Activated naive CD8-positive, alpha-beta T cell treated with anti-CD3 and anti-CD28 coated beads, Interleukin-2, amount 50 U/mL, for 16 hours (primary cell): ENCODE data around the gene ENTR1.

Experiments used
- DNase-seq: peaks from one replicate; pipeline ENCODE4 v3.0.0-alpha.2; 2020; ENCODE audit warnings: low read depth, low spot score

ENTR1 gene

GRCh38 chr9:136362450-136362784 lies 48.0 kb downstream of the ENTR1 start:
- DNase-seq: no peak

- no peak for DNase-seq
These were observed 48.5 kb downstream of the ENTR1 start for GRCh38 chr9:136361754-136362449.

DNA sequence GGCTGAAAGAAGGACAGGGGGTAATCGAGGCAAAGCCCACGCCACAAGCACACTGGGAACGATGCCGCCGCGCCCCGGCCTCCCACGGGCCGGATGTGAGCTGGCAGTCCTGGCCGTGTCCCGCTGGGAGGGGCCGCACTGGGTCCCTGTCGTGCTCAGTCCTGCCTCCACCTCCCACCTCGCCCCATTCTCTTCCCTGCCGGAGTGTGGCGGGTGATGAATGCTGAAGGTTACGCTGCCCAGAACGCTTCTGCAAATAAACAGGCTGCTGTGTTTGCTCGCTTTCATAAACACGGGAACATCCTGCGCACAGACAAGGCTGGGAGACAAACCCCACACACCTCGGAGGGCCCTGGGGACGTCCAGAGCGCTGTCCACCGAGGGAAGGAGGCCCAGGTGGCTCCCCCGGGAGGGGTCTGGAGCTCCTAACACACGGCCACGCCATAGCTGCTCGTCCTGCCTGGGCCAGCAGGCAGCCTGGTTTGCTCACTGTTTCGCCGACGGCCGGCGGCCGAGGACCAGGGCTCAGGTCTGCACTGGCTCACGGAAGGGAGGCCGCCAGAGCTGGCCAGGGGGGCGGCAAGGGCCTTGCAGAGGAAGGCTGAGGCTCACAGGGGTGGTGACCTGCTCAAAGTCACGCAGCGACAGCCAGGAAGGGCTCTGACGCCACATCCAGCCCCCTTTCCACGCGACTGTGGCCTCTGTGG lies 49.2 kb downstream of the ENTR1 start:
- no peak for DNase-seq

DNA sequence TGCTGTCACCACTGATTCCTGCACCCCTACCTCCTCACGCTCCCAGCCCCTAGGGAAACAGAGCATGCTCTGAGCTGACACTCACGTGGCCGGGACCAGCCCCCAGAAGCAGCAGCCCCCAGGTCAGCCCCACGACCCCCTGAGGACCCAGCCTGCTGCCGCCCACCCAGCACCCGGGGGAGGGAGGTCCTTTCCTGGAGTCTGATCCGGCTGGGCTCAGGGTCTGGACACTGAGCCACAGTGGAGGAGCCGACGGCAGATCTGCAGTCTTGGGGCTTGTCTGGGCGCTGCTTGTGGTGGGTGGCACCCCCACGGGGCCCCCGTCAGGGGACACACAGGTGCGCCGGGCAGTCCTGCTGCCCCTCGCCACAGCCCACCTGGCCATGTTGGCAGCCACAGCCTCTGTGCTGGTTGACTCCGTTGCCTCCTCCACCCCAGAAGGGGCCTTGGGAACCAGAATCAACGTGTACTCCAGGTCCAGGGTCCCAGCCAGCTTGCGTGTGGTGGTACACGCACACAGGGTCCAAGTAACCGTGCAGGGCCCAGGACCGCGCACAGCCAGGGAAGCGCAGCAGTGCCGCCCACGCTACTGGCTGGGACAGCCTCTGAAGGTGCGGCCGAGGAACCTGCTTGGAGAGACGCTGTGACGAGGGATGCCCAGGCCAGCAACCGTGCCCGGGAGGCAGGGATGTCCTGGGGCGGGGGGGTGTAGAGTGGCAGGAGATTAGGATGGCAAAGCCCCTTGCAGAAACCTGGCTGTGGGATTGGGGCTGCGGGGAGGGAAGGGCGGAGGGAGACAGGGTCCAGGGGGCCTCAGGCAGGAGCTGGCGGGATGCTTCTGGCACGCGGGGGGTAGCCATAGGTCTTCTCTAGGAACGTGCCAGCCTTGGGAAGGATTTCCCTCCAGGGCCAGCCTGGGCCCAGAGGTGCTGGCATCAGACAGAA lies 50.4 kb downstream of the ENTR1 start:
- no peak for DNase-seq

GRCh38 chr9:136358888-136359287 lies 51.5 kb downstream of the ENTR1 start:
- no peak for DNase-seq

- DNase-seq: no peak
These were observed 52.4 kb downstream of the ENTR1 start for GRCh38 chr9:136358016-136358415.

- DNase-seq: no peak
These were observed 53.1 kb downstream of the ENTR1 start for GRCh38 chr9:136357202-136357725.

- DNase-seq: no peak
These were observed 54.5 kb downstream of the ENTR1 start for GRCh38 chr9:136355616-136356557.

GRCh38 chr9:136354592-136355085 lies 55.8 kb downstream of the ENTR1 start:
- no peak for DNase-seq

GRCh38 chr9:136353757-136354488 lies 56.5 kb downstream of the ENTR1 start:
- no peak for DNase-seq

- no peak for DNase-seq
These were observed 57.3 kb downstream of the ENTR1 start for GRCh38 chr9:136353088-136353487.

- no peak for DNase-seq
These were observed 57.7 kb downstream of the ENTR1 start for GRCh38 chr9:136352682-136353081.
